Activated CD4-positive, alpha-beta T cell treated with anti-CD3 and anti-CD28 coated beads for 36 hours (primary cell): ENCODE data around the gene SFMBT1. TPM values are rescaled to one million over a fixed set of nuclear protein-coding genes. Genes with fewer than 3 reads are reported as not detected.
A peak's percentile ranks its signal among the peaks of the same experiment; 100 is the strongest.

ENCODE experiments used
- ATAC-seq: fragments of 200-7000 bp; cut with Tn5 transposase; one replicate; pipeline ENCODE4 v1.10.0; 2021; ENCODE audit warnings: mild to moderate bottlenecking, moderate library complexity
- CTCF ChIA-PET: fragments of 350-600 bp; sonication (Branson Sonifier 250); formaldehyde crosslinking; loops from one replicate; lab custom pipeline; 2021; ENCODE audit warnings: antibody characterized with exemption; lab: Charles Lee
- POLR2A ChIA-PET: fragments of 350-600 bp; sonication (Branson Sonifier 250); formaldehyde crosslinking; loops from one replicate; lab custom pipeline; 2021; ENCODE audit warnings: antibody characterized with exemption, inconsistent platforms; lab: Charles Lee
- DNase-seq: peaks from one replicate; pipeline ENCODE4 v3.0.0-alpha.2; 2020
- H3K27ac Mint-ChIP-seq: one replicate; pipeline ENCODE4 v1.8.0; 2021; ENCODE audit warnings: mixed read lengths
- H3K27me3 Mint-ChIP-seq: one replicate; pipeline ENCODE4 v1.8.0; 2021; ENCODE audit warnings: mixed read lengths
- H3K36me3 Mint-ChIP-seq: one replicate; pipeline ENCODE4 v1.8.0; 2021; ENCODE audit warnings: low read depth, mixed read lengths
- H3K4me1 Mint-ChIP-seq: one replicate; pipeline ENCODE4 v1.8.0; 2021; ENCODE audit warnings: mixed read lengths
- H3K4me3 Mint-ChIP-seq: one replicate; pipeline ENCODE4 v1.8.0; 2021; ENCODE audit warnings: mild to moderate bottlenecking, moderate library complexity, mixed read lengths
- H3K9me3 Mint-ChIP-seq: one replicate; pipeline ENCODE4 v1.8.0; 2021; ENCODE audit warnings: low read depth, mixed read lengths
- intact Hi-C, 2 experiments: fragments of 100-400 bp; cut with DNase I in 1 of 2; cut with micrococcal nuclease in 1 of 2; formaldehyde crosslinking; loops; one replicate each; pipeline versions ENCODE4 v1.14.2 to v1.15.1; 2022 to 2024; cut with DNase I, micrococcal nuclease
- total RNA-seq, 2 experiments: library from RNA; stranded (reverse); gene quantifications; one replicate each; pipeline ENCODE4 v1.2.3, GENCODE V29; 2021

The SFMBT1 gene
- total RNA-seq, 2 experiments from 2014 or later, result 14.5 to 20.3 TPM

GRCh38 chr3:53081318-53081717, 35.4 kb upstream of the SFMBT1 start:
- H3K27me3 Mint-ChIP-seq, result no peaks in the 10 kb centered on the region
- ChIA-PET POLR2A (no interaction called here), CTCF (no interaction called here)
- no peaks in the 10 kb centered on the region for H3K9me3 Mint-ChIP-seq
- DNase-seq (no peak), ATAC-seq (no peak)
- intact Hi-C loops, result no loop called here
- no peak overlapping the region for H3K4me3 Mint-ChIP-seq
- no peak overlapping the region for H3K27ac Mint-ChIP-seq
- peaks cover 6% of the 10 kb centered on the region for H3K36me3 Mint-ChIP-seq
- peaks cover 5% of the 10 kb centered on the region for H3K4me1 Mint-ChIP-seq

GRCh38 chr3:53080612-53081205, 34.8 kb upstream of the SFMBT1 start:
- ChIA-PET POLR2A (no interaction called here), CTCF (no interaction called here)
- H3K36me3 Mint-ChIP-seq, result peaks cover 6% of the 10 kb centered on the region
- intact Hi-C loops, result no loop called here
- no peak overlapping the region for H3K27ac Mint-ChIP-seq
- peaks cover 5% of the 10 kb centered on the region for H3K4me1 Mint-ChIP-seq
- ATAC-seq (no peak), DNase-seq (no peak)
- no peak overlapping the region for H3K4me3 Mint-ChIP-seq
- no peaks in the 10 kb centered on the region for H3K27me3 Mint-ChIP-seq
- H3K9me3 Mint-ChIP-seq, result no peaks in the 10 kb centered on the region

- Mint-ChIP-seq H3K9me3 (no peaks in the 10 kb centered on the region), H3K36me3 (peaks cover 3% of the 10 kb centered on the region), H3K27me3 (no peaks in the 10 kb centered on the region), H3K4me3 (no peak overlapping the region), H3K4me1 (peaks cover 5% of the 10 kb centered on the region), H3K27ac (no peak overlapping the region)
- ChIA-PET CTCF (interaction anchor here (0.7 to 1.1 kb wide), 2 partner anchors 38 to 194 kb away, joined by 3 read pairs; no protein-coding TSS in a partner anchor), POLR2A (no interaction called here)
- DNase-seq (no peak), ATAC-seq (no peak)
- intact Hi-C loops, result no loop called here
Observed at GRCh38 chr3:53079791-53080555, 34.1 kb upstream of the SFMBT1 start.

GRCh38 chr3:53079147-53079546, 33.3 kb upstream of the SFMBT1 start:
- ATAC-seq, result no peak
- H3K27ac Mint-ChIP-seq, result no peak overlapping the region
- peaks cover 2% of the 10 kb centered on the region for H3K36me3 Mint-ChIP-seq
- no peaks in the 10 kb centered on the region for H3K27me3 Mint-ChIP-seq
- no peak overlapping the region for H3K4me3 Mint-ChIP-seq
- peaks cover under 1% of the 10 kb centered on the region for H3K4me1 Mint-ChIP-seq
- intact Hi-C loops, result no loop called here
- POLR2A ChIA-PET, result no interaction called here
- no peak for DNase-seq
- CTCF ChIA-PET, result interaction anchor here (0.6 to 1.1 kb wide), 2 partner anchors 9 to 194 kb away, joined by 3 read pairs; no protein-coding TSS in a partner anchor
- no peaks in the 10 kb centered on the region for H3K9me3 Mint-ChIP-seq

GRCh38 chr3:53078656-53079055, 32.8 kb upstream of the SFMBT1 start:
- POLR2A ChIA-PET, result no interaction called here
- no peak overlapping the region for H3K27ac Mint-ChIP-seq
- intact Hi-C loops, result no loop called here

GRCh38 chr3:53077476-53078220, 31.8 kb upstream of the SFMBT1 start:
- Mint-ChIP-seq H3K4me3 (no peak overlapping the region), H3K9me3 (no peaks in the 10 kb centered on the region), H3K4me1 (peaks cover 9% of the 10 kb centered on the region), H3K36me3 (no peaks in the 10 kb centered on the region), H3K27me3 (no peaks in the 10 kb centered on the region), H3K27ac (no peak overlapping the region)
- ChIA-PET CTCF (interaction anchor here (0.7 to 1.1 kb wide), 2 partner anchors 15 to 120 kb away, joined by 4 to 5 read pairs; no protein-coding TSS in a partner anchor), POLR2A (no interaction called here)
- ATAC-seq, result no peak
- DNase-seq, result no peak
- intact Hi-C loops, result no loop called here

More at GRCh38 chr3:53078656-53079055, 32.8 kb upstream of the SFMBT1 start:
- Mint-ChIP-seq H3K4me3 (no peak overlapping the region), H3K9me3 (no peaks in the 10 kb centered on the region), H3K36me3 (no peaks in the 10 kb centered on the region), H3K27me3 (no peaks in the 10 kb centered on the region), H3K4me1 (no peaks in the 10 kb centered on the region)
- CTCF ChIA-PET, result interaction anchor here (0.6 to 1.1 kb wide), 2 partner anchors 8 to 193 kb away, joined by 3 read pairs; no protein-coding TSS in a partner anchor
- ATAC-seq (no peak), DNase-seq (no peak)

- intact Hi-C loops, result no loop called here
- Mint-ChIP-seq H3K9me3 (no peaks in the 10 kb centered on the region), H3K27me3 (no peaks in the 10 kb centered on the region), H3K4me3 (no peak overlapping the region), H3K4me1 (peaks cover 18% of the 10 kb centered on the region), H3K36me3 (no peaks in the 10 kb centered on the region), H3K27ac (no peak overlapping the region)
- ATAC-seq, result no peak
- no peak for DNase-seq
- ChIA-PET CTCF (interaction anchor here (0.8 kb wide), 1 partner anchor 108 kb away, joined by 3 read pairs; no protein-coding TSS in a partner anchor), POLR2A (no interaction called here)
Observed at GRCh38 chr3:53075743-53076140, 29.9 kb upstream of the SFMBT1 start.

- no peak for DNase-seq
- ChIA-PET CTCF (interaction anchor here (0.6 to 0.8 kb wide), 3 partner anchors 27 to 178 kb away, joined by 3 to 4 read pairs (median 3); partner anchors contain the start of gene STIMATE), POLR2A (no interaction called here)
- no peak overlapping the region for H3K4me3 Mint-ChIP-seq
- intact Hi-C loops, result no loop called here
- H3K36me3 Mint-ChIP-seq, result no peaks in the 10 kb centered on the region
- peaks cover 18% of the 10 kb centered on the region for H3K4me1 Mint-ChIP-seq
- H3K9me3 Mint-ChIP-seq, result no peaks in the 10 kb centered on the region
- ATAC-seq, result no peak
- no peak overlapping the region for H3K27ac Mint-ChIP-seq
- no peaks in the 10 kb centered on the region for H3K27me3 Mint-ChIP-seq
Observed at GRCh38 chr3:53074761-53075742, 29.2 kb upstream of the SFMBT1 start.

GRCh38 chr3:53074366-53074696, 28.5 kb upstream of the SFMBT1 start:
- no peaks in the 10 kb centered on the region for H3K27me3 Mint-ChIP-seq
- CTCF ChIA-PET, result interaction anchor here (0.6 to 1.0 kb wide), 3 partner anchors 28 to 177 kb away, joined by 3 to 5 read pairs (median 4); partner anchors contain the start of gene STIMATE
- intact Hi-C loops, result no loop called here
- no peaks in the 10 kb centered on the region for H3K9me3 Mint-ChIP-seq
- H3K36me3 Mint-ChIP-seq, result no peaks in the 10 kb centered on the region
- peak overlapping the region; percentile 47 for H3K27ac Mint-ChIP-seq
- H3K4me3 Mint-ChIP-seq, result no peak overlapping the region
- no peak for ATAC-seq
- H3K4me1 Mint-ChIP-seq, result peaks cover 18% of the 10 kb centered on the region
- DNase-seq, result no peak
- POLR2A ChIA-PET, result no interaction called here

- ATAC-seq (no peak), DNase-seq (no peak)
- H3K27me3 Mint-ChIP-seq, result no peaks in the 10 kb centered on the region
- peaks cover 18% of the 10 kb centered on the region for H3K4me1 Mint-ChIP-seq
- ChIA-PET CTCF (interaction anchor here (1.0 kb wide), 1 partner anchor 166 kb away, joined by 5 read pairs; no protein-coding TSS in a partner anchor), POLR2A (interaction anchor here (0.6 kb wide), 1 partner anchor 30 kb away, joined by 3 read pairs; no protein-coding TSS in a partner anchor)
- intact Hi-C loops, result loop anchor here (2.0 kb wide), 2 partner anchors 27 to 177 kb away; partner anchors contain the start of genes SFMBT1 (in 1 of the 2) and STIMATE (in 1 of the 2)
- peak overlapping the region; percentile 97 for H3K27ac Mint-ChIP-seq
- H3K36me3 Mint-ChIP-seq, result no peaks in the 10 kb centered on the region
- peak overlapping the region; percentile 81 for H3K4me3 Mint-ChIP-seq
- H3K9me3 Mint-ChIP-seq, result no peaks in the 10 kb centered on the region
Observed at GRCh38 chr3:53073553-53074365, 27.9 kb upstream of the SFMBT1 start.
